HepG2 (cell line): Measurements from ENCODE around the gene RPS6KA2. TPM values are rescaled to one million over a fixed set of nuclear protein-coding genes. Genes with fewer than 3 reads are reported as not detected.

Source experiments
- ATAC-seq: fragments of 200-7000 bp; cut with Tn5 transposase; 3 replicates; pipeline ENCODE4 v1.9.1; 2020; ENCODE audit warnings: mild to moderate bottlenecking, moderate library complexity
- BruUV-seq: library from RNA; stranded (reverse); fragments of 400-500 nt; replicated peaks from 2 replicates; lab custom pipeline; 2021; lab: Mats Ljungman, UMichigan
- CTCF ChIA-PET: fragments of 300-600 bp; formaldehyde crosslinking; extraction: SDS; loops from one replicate; lab custom pipeline; 2021; ENCODE audit warnings: low total read pairs, inconsistent platforms, low intra/inter-chr PET ratio; lab: Yijun Ruan, JAX
- POLR2A ChIA-PET: fragments of 350-600 bp; sonication (Branson Sonifier 250); formaldehyde crosslinking; loops from one replicate; lab custom pipeline; 2020; ENCODE audit warnings: antibody characterized with exemption, inconsistent platforms; lab: Yijun Ruan, JAX
- DNase-seq: peaks from one replicate; pipeline ENCODE4 v3.0.0-alpha.2; 2015; ENCODE audit warnings: low spot score
- FAIRE-seq: peaks from 3 replicates; lab custom pipeline; 2011; peaks lifted over from hg19 to GRCh38; lab: Jason Lieb, UNC
- H2AFZ ChIP-seq: one replicate; pipeline ENCODE4 v1.6.1; 2011; ENCODE audit warnings: low read length, inconsistent platforms
- H3K27ac ChIP-seq: fragments of 300-600 bp; 3 replicates; pipeline ENCODE4 v1.8.0; 2011; ENCODE audit warnings: mixed run types, mild to moderate bottlenecking, mixed read lengths, low read length, inconsistent platforms; ENCODE audit not compliant: insufficient read depth; ENCODE audit errors: extremely low read length
- H3K27me3 ChIP-seq, 2 experiments: fragments of 200-600 bp in 1 of 2; 2 replicates in 1 of 2; 3 replicates in 1 of 2; pipeline versions ENCODE4 v1.6.0 to v1.8.0; 2011; ENCODE audit warnings: low read length in 2 of 2, mild to moderate bottlenecking in 2 of 2, moderate library complexity in 2 of 2, inconsistent platforms in 1 of 2; ENCODE audit not compliant: insufficient read depth in 2 of 2, control insufficient read depth in 1 of 2
- H3K36me3 ChIP-seq, 2 experiments: fragments of 200-600 bp in 1 of 2; replicated peaks in 1 of 2; 2 replicates in 1 of 2; 3 replicates in 1 of 2; pipeline versions ENCODE4 v1.5.1 to v1.8.0; 2011; ENCODE audit warnings: low read length in 2 of 2, inconsistent platforms in 1 of 2; ENCODE audit not compliant: insufficient read depth in 2 of 2, control insufficient read depth in 1 of 2
- H3K4me1 ChIP-seq: 2 replicates; pipeline ENCODE4 v1.5.1; 2012; ENCODE audit warnings: low read length, inconsistent platforms; ENCODE audit not compliant: insufficient read depth
- H3K4me2 ChIP-seq: 2 replicates; pipeline ENCODE4 v1.6.0; 2011; ENCODE audit warnings: low read depth, low read length, inconsistent platforms
- H3K4me3 ChIP-seq, 3 experiments: fragments of 200-600 bp in 1 of 3; sonication (generic), shearing (Covaris generic) in 1 of 3; replicated peaks in 1 of 3; 2 replicates each; pipeline ENCODE4 v1.5.1; 2011 to 2016; ENCODE audit warnings: low read length in 3 of 3, inconsistent platforms in 2 of 3, low read depth in 2 of 3, mild to moderate bottlenecking in 2 of 3, control low read depth in 1 of 3, mixed read lengths in 1 of 3; ENCODE audit not compliant: insufficient read depth in 1 of 3
- H3K79me2 ChIP-seq: one replicate; pipeline ENCODE4 v1.6.1; 2011; ENCODE audit warnings: low read length, inconsistent platforms; ENCODE audit not compliant: insufficient read depth
- H3K9ac ChIP-seq: 2 replicates; pipeline ENCODE4 v1.6.0; 2011; ENCODE audit warnings: mild to moderate bottlenecking, low read depth, low read length, inconsistent platforms; ENCODE audit not compliant: insufficient read depth
- H3K9me3 ChIP-seq: 2 replicates; pipeline ENCODE4 v1.5.1; 2012; ENCODE audit warnings: mild to moderate bottlenecking, low read length
- H4K20me1 ChIP-seq: 2 replicates; pipeline ENCODE4 v1.6.0; 2011; ENCODE audit warnings: inconsistent platforms, mild to moderate bottlenecking, low read length, moderate library complexity; ENCODE audit not compliant: insufficient read depth
- CAMTA2 ChIP-seq: sonication (generic); formaldehyde crosslinking; IDR thresholded peaks from 2 replicates; pipeline ENCODE4 v1.4.0; 2020; ENCODE audit warnings: mild to moderate bottlenecking, missing genetic modification reagents, borderline replicate concordance
- ETV5 ChIP-seq: IDR thresholded peaks from 2 replicates; pipeline ENCODE4 v1.6.1; 2018; ENCODE audit warnings: missing biosample characterization, missing genetic modification reagents, inconsistent platforms, borderline replicate concordance
- NFE2 ChIP-seq: sonication (generic); formaldehyde crosslinking; IDR thresholded peaks from 2 replicates; pipeline ENCODE4 v1.4.0; 2020; ENCODE audit warnings: missing genetic modification reagents
- RNF219 ChIP-seq: sonication (generic); formaldehyde crosslinking; IDR thresholded peaks from 2 replicates; pipeline ENCODE4 v1.5.0; 2020; ENCODE audit warnings: mild to moderate bottlenecking, missing genetic modification reagents
- ZKSCAN8 ChIP-seq: IDR thresholded peaks from 2 replicates; pipeline ENCODE4 v1.6.1; 2016; ENCODE audit warnings: borderline replicate concordance, missing genetic modification reagents, missing compliant biosample characterization
- ZNF260 ChIP-seq: sonication (generic); formaldehyde crosslinking; IDR thresholded peaks from 2 replicates; pipeline ENCODE4 v1.4.0; 2020; ENCODE audit warnings: missing genetic modification reagents, low read depth, mild to moderate bottlenecking, borderline replicate concordance
- ZNF75D ChIP-seq: sonication (generic); formaldehyde crosslinking; IDR thresholded peaks from 2 replicates; pipeline ENCODE4 v1.8.1; 2023; ENCODE audit warnings: missing genetic modification reagents, mild to moderate bottlenecking, borderline replicate concordance
- WGBS: methylation state at CpG from one replicate; pipeline ENCODE4 v1.1.6; 2017; ENCODE audit warnings: low lambda C conversion rate; 5-methylcytosine and 5-hydroxymethylcytosine counted together
- in situ Hi-C: cut with HindIII; loops from 2 replicates; pipeline ENCODE4 v1.10.0; 2017; ENCODE audit warnings: low pct_unique_long_range_greater_than_20kb; ENCODE audit not compliant: extremely low pct_ligation_motif_present
- intact Hi-C: fragments of 100-400 bp; cut with micrococcal nuclease; formaldehyde crosslinking; loops from one replicate; pipeline ENCODE4 v1.10.0; 2022; ENCODE audit not compliant: unreplicated experiment
- polyA plus RNA-seq, 8 experiments: library from polyadenylated mRNA; depleted of rRNA in 3 of 8; stranded (reverse) in 7 of 8; unstranded in 1 of 8; fragments of >200 nt; fragmentation: Illumina TruSeq in 4 of 8; extraction: Trizol in 4 of 8; gene quantifications; 2 replicates each; pipeline versions ENCODE4 v1.2.1 to v1.2.3, GENCODE V29; 2011 to 2016; ENCODE audit warnings: low read depth in 4 of 8, missing spikeins in 1 of 8, mixed read lengths in 1 of 8; ENCODE audit not compliant: insufficient read depth in 1 of 8
- total RNA-seq, 5 experiments: library from RNA; depleted of rRNA; stranded (reverse); fragments of >200 nt; fragmentation: Illumina TruSeq; extraction: Trizol; gene quantifications; 2 replicates each; pipeline ENCODE4 v1.2.3, GENCODE V29; 2016; ENCODE audit warnings: low read depth in 1 of 5

The RPS6KA2 gene
- total and polyA plus RNA-seq, 2 of the 13 experiments (the other 11 are each of a cell fraction or from before 2014, with no cell fraction given), result 0.22 to 0.38 TPM

GRCh38 chr6:166676270-166676860, 49.3 kb upstream of the RPS6KA2 start:
- ChIA-PET POLR2A (no interaction called here), CTCF (no interaction called here)
- Histone ChIP-seq H3K4me2 (no peak overlapping the region), H3K36me3 (no peaks in the 10 kb centered on the region), H3K9ac (no peak overlapping the region), H3K27ac (no peak overlapping the region), H4K20me1 (no peaks in the 10 kb centered on the region), H3K4me1 (peaks cover 18% of the 10 kb centered on the region), H3K9me3 (no peaks in the 10 kb centered on the region), H2AFZ (no peak overlapping the region), H3K27me3 (peaks cover 13 to 64% of the 10 kb centered on the region in 2 experiments), H3K79me2 (no peaks in the 10 kb centered on the region)
- intact Hi-C loops, result no loop called here
- BruUV-seq, result no TSS peak
- no peak for FAIRE-seq
- WGBS, result 69% methylated on average over 14 of the region's 14 CpGs
- in situ Hi-C loops, result no loop called here
- ATAC-seq, result no peak
- TF ChIP-seq ZNF260 (CRISPR knock-in tag), result no peak
- no peak for TF ChIP-seq ZKSCAN8 (CRISPR knock-in tag)
- no peak for TF ChIP-seq ZNF75D (CRISPR knock-in tag)
- TF ChIP-seq RNF219 (CRISPR knock-in tag), result no peak
- no peak for TF ChIP-seq ETV5 (CRISPR knock-in tag)
- TF ChIP-seq NFE2, result no peak
- TF ChIP-seq CAMTA2 (CRISPR knock-in tag), result no peak
- TF ChIP-seq, all 625 proteins: peak for 0
- no peak overlapping the region for H3K4me3 ChIP-seq
- no peak for DNase-seq
